Ammon's horn (tissue), 1 donor: Measurements from ENCODE around the gene UTP14C.
"Not testable (repeated sequence)": the region's sequence is repeated elsewhere in the genome, so short reads cannot be mapped to it uniquely, and the experiment has no call there.

Source experiments
- DNase-seq: peaks from one replicate; pipeline ENCODE4 v3.0.0-alpha.2; 2016; ENCODE audit warnings: low spot score

UTP14C gene, protein sequence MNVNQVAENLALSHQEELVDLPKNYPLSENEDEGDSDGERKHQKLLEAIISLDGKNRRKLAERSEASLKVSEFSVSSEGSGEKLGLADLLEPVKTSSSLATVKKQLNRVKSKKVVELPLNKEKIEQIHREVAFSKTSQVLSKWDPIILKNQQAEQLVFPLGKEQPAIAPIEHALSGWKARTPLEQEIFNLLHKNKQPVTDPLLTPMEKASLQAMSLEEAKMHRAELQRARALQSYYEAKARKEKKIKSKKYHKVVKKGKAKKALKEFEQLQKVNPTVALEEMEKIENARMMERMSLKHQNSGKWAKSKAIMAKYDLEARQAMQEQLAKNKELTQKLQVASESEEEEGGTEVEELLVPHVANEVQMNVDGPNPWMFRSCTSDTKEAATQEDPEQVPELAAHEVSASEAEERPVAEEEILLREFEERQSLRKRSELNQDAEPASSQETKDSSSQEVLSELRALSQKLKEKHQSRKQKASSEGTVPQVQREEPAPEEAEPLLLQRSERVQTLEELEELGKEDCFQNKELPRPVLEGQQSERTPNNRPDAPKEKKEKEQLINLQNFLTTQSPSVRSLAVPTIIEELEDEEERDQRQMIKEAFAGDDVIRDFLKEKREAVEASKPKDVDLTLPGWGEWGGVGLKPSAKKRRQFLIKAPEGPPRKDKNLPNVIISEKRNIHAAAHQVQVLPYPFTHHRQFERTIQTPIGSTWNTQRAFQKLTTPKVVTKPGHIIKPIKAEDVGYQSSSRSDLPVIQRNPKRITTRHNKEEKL

DNA sequence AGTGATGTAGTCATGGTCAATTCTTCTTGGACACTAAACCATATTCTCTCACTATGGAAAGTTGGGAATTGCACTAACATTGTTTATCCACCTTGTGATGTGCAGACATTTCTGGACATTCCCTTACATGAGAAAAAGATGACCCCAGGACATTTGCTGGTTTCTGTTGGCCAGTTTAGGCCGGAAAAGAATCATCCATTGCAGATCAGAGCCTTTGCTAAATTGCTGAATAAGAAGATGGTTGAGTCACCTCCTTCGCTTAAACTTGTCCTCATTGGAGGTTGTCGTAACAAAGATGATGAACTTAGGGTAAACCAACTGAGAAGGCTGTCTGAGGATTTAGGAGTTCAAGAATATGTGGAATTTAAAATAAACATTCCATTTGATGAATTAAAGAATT is at the start of gene UTP14C:
UTP14C (plus strand) TSS at position 211 of the 400 bp plus-strand sequence. CDS start 4,114 bp downstream, outside the sequence.
- DNase-seq: no peak

DNA sequence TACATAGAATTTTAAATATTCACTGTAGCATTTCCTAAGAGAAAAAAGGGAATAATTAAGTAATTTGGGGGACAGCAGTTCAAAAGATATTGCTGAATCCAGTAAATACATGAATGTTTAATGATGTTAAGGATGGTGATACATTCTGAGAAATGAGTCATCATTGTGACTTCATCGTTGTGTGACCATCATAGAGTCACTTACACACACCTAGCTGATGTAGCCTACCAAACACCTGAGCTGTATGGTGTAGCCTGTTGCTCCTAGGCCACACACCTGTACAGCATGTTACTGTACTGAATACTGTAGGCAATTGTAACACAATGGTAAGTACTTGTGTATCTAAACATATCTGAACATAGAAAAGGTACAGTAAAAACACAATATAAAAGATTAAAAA is 48.1 kb upstream of the UTP14C start:
- DNase-seq: no peak

DNA sequence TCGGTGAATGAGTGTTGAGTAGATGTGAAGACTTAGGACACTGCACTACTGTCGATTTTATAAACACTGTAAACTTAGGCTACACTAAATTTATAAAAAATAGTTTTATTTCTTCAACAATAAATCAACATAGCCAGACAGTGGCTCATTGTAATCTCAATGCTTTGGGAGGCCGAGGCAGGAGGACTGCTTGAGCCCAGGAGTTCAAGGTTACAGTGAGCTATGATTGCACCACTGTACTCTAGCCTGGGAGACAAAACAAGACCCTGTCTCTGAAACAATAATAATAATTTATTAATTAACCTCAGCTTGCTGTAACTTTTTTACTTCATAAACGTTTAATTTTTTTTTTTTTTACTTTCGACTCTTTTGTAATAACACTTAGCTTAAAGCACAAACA is 47.6 kb upstream of the UTP14C start:
- DNase-seq: no peak

DNA sequence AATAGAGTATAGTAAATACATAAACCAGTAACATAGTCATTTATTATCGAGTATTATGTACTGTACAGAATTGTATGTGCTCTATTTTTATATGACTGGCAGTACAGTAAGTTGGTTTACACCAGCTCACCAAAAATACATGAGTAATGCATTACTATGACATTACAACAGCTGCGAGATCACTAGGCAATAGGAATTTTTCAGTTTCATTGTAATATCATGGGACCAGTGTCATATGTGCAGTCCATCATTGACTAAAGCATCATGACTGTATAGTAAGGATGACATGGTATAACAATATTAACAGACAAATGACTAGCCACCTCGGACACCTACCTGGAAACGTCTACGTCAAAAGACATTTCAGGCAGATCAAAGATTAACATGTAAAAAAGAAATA is 46.9 kb upstream of the UTP14C start:
- no peak for DNase-seq

DNA sequence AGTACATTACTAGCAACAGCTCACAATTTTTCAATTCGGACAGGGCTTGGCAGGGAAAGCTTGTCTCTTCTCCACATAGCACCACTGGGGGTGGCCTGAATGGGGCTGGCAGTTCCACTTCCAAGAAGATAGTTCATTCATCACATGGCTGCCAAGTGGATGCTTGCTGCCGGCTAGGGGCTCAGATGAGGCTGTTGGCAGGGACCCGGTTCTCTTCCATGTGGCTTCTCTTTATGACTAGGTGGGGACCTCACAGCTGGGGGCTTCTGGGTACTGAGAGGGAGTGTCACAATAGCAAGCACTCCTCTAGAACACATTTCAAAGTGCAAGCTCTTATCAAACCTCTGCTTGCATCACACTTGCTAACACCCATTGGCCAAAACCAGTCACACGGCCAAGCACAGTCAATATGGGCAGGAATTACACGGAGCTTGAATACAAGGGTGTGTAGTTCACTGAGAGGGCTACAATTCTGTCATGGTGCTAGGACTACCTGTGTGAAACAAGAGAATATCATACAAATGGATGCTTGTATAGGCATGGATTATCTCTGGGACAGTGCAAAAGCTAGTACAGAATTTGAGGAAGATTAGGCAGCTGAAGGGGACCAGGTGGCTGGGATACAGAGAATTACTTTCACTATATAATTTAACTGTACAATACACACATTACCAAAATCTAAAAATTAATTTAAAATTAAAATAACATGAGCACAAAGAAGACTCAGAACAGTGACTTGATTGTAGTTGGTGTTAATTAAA is 45.5 kb upstream of the UTP14C start:
- no peak for DNase-seq

DNA sequence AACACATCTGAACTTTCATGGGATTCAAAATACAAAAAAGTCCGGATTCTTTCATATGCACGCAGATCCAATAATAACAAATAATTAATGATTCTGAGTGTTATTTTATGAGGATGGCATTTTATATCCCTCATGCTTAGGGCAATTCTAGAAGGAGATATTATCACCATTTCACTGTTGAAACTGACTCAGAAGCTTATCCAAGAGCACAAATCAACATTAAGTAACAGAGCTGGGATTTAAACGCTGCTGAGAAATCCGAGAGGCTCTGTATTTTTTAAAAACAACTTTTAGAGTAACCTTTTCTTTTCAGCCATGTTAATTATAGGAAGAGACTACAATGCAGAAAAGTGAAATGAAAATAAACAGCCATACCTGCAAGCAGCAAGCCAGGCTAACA is 43.6 kb upstream of the UTP14C start:
- no peak for DNase-seq

DNA sequence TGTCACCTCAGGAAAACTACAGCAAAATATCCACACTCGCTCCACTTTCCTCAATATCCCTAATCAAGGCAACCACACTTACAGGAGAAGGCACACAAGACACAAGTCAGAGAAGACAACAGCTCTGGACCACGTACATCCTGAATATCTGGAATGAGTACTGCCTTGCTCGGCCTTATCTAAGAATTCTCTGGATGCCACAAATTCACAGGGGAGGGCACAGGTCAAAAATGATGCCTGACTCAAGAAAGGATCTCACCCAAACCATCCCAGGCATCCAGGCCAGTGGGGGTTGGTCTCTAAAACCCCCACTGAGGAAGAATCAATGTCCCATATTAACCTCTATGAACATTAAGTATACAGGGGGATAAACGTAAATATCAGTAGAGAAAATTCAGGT is 43.1 kb upstream of the UTP14C start:
- no peak for DNase-seq

DNA sequence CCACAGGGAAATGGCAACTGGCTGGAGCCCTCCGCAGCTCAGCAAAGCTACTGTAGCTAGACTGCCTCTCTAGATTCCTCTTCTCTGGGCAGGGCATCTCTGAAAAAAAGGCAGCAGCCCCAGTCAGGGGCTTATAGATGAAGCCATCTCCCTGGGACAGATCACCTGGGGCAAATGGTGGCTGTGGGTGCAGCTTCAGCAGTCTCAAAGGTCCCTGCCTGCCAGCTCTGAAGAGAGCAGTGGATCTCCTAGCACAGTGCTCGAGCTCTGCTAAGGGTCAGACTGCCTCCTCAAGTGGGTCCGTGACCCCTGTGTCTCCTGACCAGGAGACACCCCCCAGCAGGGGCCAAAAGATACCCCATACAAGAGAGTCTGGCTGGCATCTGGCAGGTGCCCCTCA is 41.2 kb upstream of the UTP14C start:
- not testable (repeated sequence) for DNase-seq

DNA sequence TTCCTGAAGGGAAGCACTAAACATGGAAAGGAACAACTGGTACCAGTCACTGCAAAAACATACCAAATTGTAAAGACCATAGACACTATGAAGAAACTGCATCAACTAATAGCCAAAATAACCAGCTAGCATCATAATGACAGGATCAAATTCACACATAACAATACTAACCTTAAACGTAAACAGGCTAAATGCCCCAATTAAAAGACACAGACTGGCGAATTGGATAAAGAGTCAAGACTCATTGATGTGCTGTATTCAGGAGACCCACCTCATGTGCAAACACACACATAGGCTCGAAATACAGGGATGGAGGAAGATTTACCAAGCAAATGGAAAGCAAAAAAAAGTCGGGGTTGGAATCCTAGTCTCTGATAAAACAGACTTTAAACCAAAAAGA is 39.6 kb upstream of the UTP14C start:
- DNase-seq: not testable (repeated sequence)

DNA sequence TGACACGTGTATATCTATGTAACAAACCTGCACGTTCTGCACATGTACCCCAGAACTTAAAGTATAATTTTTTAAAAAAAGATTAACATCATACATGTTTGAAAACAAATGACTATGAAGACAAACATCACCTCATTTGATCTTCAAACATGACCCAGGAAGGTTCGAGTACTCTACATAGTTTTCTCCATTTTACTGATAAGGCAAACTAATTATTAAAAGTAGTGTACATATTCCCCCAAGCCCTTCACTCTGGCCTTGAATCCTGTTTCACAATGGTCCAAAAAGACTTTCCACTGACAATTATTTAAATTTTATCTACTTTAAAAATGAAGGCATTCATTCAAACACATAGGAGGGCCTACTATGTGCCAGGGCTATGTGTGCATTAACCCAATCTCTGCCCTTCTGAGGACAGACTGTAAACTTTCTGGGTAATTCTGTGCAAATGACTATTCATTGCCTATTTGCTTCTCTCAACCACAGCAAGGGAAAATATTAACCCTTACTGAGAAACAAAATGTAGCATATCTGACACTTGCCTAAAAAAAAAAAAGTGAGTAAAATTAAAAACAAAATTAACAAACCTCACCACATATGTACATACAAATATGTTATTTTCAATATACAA is 35.4 kb upstream of the UTP14C start:
- DNase-seq: no peak

DNA sequence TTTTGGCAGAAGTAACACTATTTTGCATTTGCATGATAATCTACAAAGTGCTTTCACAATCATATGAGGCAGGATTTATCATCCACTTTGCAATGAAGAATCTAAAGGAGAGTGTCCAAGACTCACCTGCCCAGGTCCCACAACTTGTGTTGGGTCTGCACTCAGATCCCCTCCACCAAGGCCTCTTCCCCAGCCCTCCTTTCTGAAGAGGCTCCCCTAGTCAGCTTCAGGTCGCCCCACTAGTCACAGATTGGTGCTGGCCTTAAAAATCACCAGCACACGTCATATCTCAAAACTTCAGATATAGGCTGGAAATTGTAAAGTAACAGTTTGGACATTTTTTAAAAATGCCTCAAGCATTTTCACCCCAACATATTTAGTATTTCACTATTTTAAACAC is 30.8 kb upstream of the UTP14C start:
- no peak for DNase-seq

DNA sequence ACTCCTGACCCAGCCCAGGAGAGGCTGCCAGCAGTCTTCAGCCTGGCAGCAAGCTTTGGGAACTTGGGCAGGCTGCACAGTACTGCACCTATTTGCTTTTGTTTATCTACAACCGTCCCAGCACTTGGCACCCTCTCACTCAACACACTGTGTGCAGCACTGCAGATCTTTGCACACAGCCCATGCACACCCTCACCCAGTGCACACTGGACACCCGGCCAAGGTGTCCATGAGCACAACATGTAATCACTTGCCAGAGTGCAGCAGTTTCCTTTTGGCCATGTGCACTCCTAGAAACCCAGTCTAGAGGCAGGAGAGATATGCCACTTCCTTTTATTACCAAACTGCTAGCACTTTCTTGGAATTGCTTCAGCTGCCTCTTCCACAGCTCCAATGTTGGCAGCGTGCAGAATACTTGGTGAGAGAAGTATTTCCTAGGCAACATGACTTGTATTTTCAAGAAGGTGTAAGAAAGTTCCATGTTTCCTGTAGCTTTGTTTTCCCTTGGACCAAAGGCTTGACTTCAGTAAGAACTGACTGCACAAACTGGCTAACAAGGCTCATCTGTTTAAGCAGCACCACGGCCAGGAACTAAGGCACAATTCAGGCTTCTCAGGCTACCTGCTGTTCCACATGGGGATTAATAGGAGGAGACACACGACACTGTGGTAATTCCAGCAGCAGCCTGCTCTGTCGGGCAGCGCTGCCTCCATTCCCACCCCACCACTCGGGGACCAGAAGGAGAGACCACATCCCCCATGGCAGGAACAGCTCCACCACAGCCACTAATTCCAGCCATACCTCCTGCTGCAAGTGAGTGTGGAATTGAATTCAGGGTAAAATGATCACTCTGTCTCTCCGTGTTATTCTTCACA is 28.6 kb upstream of the UTP14C start:
- DNase-seq: peak; percentile 61

DNA sequence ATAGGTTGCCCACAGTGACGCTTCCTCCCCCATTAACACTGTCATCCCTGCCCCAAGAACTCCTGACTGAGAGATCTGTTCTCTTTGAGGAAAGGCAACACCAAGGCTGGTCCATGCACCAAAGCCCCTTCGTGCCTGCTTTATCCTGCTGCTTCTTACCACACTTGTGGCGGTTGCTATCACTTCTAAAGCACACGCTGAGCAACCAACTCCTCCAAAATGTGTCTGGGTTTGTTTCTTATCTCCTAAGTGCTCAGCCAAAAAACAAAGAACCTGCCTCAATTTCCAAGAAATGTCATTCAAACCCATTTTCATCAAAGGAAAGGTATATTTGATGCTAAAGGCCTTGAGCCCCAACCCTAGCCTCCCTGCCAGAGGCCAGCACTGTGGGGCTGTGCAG is 27.9 kb upstream of the UTP14C start:
- DNase-seq: no peak

DNA sequence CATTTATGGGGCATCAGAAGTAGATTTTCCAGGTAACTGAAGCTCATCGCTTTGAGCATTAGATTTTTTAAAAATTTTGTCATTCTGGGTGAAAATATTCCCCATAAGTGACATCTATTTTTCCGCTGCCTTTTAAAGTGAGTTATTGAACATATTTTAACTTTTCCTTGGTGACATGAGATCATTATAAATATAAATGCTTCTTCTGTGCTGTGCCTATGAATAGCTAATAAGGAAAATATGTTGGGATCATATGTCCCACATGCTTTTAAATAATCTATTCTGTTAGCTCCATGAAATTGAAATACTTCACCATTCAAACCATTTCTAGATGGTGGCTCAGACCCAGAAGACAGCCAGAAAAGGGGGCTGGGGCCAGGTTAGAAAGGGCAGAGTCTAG is 27.3 kb upstream of the UTP14C start:
- DNase-seq: no peak

DNA sequence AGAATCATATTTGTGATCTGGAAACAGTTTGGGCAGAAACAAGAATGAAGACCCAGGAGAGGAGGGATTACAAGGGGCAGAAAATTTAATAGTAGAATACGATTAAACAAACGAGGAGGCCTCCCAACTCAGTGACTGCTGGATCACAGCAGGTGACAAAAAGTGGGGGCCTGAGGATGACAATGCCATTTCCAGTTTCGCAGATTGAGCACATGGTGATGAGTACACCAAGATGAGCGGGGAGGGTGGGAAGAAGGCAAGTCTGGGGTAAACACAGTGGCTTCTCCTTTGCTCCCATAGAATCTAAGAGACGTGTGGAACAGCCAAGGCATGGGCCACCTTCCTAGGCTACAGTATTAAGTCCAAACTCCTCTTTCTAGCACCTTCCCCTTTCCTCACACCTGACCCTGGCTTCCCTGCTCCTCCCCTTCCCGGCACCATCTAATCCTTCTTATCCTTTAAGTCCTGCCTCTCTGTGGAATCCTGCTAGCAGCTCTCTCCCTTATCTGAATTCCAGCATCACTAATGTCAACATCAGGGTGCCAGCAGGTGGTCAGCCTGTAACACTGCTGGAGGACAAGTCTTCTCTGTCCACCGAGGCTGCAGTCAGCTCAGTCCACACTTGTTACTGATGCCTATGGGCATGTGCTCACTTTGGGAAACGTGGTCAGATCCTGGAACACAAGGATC is 26.7 kb upstream of the UTP14C start:
- no peak for DNase-seq

DNA sequence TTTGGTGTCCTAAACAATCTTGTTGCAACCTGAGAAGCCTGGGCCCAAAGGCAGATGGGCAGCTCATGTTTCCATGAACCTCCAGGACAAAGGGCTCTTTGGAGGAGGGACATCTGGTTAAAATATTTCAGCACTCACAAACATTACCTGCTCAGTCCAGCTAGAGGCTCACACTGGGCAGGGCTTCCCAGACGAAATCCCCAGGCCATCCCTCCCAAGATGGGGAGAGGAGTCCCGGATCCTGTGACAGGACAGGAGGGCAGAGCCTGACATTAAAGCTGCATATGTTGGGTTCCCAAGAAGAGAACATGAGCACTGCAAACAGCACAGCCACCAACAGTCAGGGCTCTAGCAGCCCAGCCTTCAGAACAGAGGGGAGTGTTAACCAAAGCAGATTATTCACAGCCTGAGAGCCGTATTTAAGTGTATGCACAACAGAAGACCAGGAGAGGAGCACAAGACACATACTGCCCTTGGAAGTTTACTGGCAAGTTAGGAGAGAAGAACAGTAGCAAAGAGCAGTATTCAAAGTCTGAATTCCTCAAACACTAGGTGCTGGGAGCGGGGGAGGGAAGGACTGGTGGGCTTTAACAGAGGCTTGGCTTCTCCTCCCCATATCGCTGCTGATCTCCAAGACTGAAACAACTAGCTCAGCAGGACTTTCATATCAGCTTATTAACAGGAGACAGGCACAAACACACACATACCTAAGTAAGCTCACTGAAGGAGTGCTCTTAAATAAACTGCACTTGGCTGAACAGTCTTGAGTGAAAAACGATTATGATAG is 25.6 kb upstream of the UTP14C start:
- no peak for DNase-seq

DNA sequence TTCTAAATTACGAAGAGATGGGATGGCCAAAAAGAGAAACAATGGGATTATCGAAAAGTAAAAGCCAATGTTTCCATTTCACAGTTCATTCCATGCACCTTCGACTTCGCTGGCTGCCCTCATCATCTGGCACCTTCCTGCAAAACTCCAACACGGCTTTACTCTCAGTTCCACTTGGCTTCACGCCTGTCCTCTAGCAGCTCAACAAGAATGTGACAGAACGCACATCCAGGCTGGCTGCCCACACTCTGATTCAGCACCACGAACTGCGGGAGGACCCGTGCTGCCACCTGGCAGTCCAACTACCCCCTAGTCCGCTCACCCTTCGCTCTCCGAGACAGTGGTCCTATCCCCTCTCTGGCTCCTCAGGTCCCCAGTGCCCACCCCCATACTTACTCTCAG is 25.0 kb upstream of the UTP14C start:
- DNase-seq: peak; percentile 60

DNA sequence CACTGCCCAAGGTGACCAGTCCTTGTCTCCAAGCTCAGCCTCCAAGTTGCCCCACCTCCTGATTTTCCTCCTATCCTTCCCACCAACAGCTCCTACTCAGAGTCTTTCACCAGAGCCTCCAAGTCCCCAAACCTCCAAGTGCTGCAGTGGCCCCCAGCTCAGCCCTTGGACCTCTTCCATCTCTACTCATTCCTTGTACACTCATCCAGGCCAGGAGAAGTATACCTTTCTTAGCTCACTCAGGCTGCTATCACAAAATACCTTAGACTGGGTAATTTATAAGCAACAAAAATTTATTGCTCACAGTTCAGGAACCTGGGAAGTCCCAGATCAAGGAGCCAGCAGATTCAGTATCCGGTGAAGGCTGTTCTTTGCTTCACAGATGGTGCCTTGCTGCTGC is 24.6 kb upstream of the UTP14C start:
- DNase-seq: no peak

DNA sequence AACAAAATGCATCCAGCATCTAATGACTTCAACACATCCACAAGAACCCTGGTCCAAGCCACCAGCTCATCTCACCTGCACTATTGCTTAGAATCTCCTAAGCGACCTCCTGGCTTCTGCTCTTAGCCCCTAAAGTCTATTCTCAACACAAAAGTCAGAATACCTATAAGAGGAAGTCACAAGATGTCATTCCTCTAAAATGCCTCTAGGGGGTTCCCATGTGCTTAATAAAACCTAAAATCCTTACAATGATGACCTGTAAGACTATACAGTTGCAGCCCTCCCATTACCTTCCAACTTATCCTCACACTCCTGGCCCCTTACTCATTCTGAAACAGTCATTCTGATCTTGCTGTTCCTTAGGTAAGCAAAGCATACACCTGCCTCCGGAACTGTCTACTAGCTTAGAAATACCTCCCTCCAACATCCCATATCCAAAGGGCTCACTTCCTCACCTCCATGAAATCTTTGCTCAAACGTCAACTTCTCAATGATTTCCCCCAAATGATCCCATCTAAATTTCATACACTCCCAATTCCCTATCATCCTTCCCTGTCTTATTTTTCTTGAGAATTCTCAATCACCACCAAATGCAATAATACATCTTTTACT is 23.3 kb upstream of the UTP14C start:
- DNase-seq: peak; percentile 18
